Stimulated activated CD4-positive, alpha-beta T cell treated with anti-CD3 and anti-CD28 coated beads, Interleukin-4, amount 100 ng/mL, for 4 hours (primary cell): Measurements from ENCODE around the gene ZRANB2.

Source experiments
- DNase-seq, 2 experiments: peaks; one replicate each; pipeline ENCODE4 v3.0.0-alpha.2; 2020

Gene ZRANB2

DNA sequence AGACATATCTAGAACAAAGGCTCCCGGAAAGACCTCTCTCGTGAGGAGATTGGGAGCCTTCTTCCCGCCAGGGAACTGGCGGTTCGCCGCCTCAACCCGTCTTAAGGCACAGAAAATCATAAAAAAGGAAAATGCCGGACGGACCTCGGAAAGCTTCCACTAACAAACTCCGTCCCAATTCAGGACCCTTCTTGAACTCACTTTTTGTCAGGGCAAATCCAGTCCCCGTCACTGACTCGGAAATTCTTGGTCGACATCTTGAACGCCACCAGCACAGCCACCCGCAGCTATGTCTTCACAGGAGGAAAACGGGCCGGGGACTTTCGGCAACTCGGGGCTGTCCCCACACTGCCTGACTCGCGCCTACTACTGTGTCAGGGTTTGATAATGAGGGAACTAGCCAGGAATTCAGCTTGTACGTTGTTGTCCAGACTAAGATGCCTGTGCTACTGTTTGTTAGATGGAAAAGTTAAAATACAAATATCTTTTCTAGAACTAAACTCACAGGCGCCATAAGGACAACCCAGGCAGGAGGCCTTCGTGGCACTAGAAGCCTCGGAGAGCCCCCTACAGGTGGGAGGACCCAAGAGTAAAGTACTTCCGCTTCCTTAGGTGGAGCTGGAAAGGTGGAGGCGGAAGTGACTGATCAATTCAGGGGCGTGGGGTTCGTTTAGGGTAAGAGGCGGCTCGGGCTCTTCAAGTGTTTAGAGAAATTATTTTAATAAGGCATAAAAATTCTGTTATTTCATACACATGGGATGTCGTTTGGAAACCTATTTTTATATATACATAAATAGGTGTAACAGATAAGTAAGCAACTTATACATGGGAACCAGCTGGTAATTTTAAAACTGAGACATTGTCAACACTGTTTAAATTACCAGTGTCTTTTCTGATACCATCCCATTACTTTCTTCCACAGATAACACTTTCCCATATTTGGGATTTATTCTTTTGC is at the start of gene ZRANB2:
Gene ZRANB2 (minus strand): TSS at position 297 of the 958 bp plus-strand sequence. CDS start 40 bp downstream, at position 257.
- DNase-seq, result peak; percentile 83 to 91

DNA sequence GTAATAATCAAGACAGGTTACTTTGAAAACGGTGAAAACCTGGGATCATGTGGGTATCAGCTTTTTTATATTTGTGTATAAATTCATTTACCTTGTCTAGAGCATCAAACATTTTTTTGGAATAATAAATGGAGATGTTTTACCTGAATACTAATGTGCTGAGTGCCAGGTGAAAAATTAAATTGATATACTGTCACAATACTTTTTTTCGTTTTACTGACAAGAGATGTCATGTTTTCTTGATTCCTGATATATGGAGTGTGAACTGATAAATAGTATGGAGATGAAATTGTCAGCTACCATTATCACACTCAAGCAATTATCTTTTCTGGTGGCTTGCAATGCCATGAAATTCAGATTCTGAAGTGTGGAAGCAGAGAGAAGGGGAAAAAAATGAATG is 47.2 kb upstream of the ZRANB2 start:
- no peak for DNase-seq

DNA sequence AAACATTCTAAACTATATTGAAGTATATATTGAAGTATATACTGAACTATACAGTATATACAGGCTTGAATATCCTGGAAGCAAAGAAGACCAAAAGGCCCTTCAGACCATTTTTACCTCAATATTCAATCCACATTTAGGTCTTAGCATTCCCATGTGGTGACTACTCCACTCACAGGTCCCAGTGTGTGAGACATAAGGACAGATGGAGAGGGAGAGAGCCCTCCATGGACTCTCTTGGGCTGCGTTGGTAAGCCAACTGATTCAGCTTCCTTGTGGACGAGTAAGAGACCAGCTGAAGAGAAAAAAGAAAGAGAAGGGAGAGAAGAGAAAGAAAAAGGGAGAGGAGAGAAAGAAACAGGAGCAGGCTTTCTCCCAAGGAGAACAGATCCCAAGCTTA is 37.3 kb upstream of the ZRANB2 start:
- DNase-seq, result no peak

DNA sequence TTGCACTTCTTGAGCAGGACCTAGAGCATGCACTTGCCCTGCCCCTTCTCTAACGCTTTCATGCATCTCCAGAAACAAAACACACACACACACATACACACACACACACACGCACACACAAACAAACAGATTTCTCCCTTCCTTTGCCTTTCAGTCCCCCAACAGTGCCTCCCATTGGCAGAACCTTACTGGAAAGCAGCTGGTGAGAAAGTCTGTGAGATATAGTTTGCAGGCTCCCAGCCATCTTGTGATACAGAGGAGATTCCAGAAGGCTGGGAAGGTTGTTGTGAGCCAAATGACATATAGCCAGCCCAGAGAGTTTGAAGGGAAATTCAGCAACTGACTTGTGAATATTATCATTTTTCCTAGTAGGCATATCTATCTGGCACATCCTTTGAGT is 35.9 kb upstream of the ZRANB2 start:
- no peak for DNase-seq

DNA sequence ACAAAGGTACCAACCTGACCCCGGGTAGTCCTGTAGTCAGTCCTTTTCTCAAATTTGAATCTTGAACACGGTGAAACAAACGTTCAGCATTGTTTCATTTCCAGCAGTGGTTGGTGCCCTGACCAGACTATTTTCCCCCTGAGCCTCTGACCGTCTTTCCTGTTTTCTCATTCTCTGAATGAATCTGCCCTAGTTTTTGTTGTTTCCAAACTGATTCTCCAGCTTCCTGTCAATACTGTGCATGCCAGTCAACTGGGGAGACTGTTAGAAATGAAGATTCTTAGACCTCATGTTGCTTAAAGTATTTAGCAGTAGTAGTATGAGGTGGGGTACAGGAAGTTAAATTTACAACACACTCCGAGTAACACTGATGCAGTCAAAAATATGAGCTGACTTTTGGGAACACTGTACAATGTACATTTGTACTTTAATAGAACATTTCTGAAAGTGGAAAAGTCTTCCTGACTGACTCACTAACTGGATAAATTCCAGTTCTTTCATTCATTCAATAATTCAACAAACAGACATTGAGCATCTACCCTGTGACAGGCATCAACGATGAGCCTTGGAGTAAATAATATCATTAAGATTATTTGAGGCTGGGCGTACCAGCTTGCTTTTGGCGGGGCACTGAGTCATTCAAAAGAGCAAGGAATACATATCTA is 26.0 kb upstream of the ZRANB2 start:
- DNase-seq, result no peak

DNA sequence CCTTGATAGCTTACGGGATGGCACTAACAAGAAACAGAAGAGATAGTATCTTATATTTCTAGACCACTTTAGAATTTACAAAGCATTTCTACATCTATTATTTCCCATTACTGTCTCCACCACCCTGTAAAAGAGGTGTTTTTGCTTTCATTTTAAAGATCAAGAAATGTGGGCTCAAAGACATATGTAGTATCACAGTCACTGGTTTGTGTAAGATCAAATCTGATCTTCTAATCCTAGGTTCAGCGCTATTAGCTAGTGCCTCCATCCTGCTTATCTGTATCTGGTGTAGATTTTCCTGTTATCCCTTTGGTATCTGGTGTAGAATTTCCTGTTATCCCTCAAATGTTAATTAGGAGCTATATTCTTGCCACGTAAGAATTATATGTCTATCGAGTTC is 23.6 kb upstream of the ZRANB2 start:
- DNase-seq, result no peak

GRCh38 chr1:71101839-71102376 is 21.1 kb upstream of the ZRANB2 start:
- no peak for DNase-seq

DNA sequence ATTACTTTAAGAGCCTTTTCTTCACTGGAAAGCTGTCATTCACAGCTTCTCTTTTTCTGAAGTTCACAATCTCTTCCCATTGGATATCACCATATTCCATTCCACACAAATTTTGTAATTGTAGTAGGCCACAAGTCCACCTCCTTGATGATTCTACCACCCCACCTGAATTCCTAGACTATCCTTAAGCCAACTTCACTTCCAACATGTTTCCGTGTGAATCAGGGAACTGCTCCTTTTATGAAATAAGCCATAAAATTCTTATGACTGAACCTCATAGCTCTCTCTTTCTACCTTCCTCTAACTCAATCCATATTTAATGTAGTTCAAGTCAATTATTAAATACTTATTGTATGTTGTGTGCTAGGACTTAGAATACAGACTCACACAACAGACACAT is 16.6 kb upstream of the ZRANB2 start:
- DNase-seq, result no peak

DNA sequence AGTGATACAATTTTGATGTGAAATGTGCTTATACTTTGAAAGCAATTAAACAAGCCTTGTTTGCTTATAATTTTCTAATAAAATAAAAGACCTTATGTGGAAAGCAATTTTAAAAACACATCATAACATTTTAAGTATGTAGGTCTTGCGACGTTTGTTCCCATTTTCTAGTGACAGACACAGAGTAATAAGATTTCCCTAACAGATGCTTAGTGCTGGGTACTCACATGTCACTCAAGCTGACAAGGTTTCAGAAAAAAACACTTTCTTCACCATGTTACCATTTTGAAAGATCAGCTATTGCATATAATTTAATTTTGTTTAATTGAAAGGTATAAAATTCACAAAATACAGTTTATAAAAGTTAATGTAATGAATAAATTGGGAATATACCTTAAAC is 14.1 kb upstream of the ZRANB2 start:
- DNase-seq, result no peak

DNA sequence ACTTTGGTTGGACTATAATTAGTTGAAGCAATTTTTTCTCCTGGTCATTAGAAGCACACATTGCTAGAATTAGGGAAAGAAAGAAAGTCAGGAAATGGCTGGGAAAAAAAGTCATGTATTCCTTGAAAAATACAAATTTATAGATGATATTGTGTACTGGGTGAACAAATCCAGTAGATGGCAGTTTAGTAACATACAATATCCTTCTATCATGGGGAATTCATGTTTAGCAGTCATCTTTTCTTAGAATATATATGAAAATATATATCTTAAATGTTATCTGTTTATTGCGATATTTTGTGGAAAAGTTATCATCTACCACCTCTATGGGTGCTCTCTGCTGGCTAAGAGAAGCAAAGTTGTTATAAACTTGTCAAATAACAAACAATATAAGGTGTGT is 13.1 kb upstream of the ZRANB2 start:
- DNase-seq, result no peak

DNA sequence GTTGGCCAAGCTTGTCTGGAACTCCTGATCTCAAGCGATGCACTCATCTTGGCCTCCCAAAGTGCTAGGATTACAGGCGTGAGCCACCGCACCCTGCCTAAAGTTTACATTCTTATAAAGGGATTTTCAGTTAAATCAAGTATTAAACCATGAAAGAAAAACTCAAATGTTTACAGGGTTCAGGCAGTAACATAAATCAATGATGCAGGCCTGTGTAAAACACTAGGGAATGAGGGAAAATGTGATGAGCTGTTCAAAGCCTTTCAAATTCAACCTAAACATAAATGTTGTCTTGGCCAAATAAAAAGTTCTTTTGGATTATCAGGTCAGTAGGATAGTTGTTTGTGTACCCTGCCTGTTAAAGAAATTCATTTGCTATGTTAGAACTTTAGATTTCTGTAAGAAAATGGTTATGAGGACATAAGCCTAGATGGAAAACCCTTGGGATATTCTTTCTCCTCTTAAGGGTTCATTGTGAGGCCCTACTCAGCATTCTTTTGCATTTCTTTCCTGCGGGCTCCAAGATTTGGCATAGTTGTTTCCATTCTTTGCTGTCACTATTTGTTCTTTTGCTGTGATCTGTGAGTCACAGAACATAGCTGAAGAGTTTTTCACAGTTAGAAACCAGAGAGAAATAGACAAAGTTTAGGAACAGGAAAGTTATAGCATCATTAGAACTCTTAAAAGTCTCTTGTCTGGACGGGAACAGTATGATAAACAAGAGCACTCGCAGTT is 8.9 kb upstream of the ZRANB2 start:
- no peak for DNase-seq

DNA sequence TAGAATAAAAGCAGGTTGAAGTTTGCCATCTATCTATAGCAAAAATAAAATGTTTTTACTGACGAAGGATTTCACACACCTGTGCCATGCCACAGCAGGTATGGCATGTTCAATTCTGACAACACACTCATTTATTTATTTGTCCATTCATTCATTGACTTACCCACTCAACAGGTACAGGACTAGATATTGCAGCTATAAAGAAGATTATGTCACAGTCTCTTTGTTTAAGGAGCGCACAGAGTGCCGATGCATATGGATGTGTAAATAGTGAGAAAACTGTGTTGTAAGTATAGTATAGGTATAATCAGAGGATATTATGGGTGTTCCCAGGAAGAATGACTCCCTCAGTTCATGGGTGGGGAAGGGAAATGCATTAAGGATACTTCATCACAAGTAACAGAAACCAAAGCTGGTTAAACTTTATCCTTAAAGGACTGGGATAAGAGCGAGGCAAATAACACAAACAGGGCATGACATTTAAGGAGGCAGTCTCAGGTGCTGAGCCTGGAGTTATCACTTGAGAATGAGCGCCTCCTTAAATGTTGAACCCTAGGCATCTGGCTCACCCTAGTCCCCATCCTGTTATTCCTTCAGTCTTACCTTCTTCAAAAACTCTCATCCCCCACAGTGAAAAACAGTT is 7.9 kb upstream of the ZRANB2 start:
- no peak for DNase-seq

- no peak for DNase-seq
Observed at GRCh38 chr1:71087713-71088112, 6.9 kb upstream of the ZRANB2 start.

GRCh38 chr1:71087060-71087459 is 6.2 kb upstream of the ZRANB2 start:
- no peak for DNase-seq

DNA sequence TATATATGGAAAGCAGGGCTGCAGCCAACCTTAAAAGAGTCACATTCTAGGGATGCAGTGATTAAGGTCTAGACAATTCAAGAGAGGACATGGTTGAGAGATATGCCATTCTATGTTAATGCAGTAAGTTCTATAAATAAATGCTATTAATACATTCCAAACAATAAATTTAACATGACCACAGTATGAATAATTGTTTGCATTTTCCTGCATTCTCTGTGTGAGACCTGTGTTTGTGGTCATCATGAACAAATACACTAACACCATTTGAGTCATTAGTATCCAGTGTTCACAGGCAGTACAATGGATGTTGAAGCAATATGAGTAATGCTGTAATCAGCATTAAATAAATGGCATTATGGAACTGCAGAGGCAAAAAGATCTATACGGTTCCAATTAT is 5.5 kb upstream of the ZRANB2 start:
- DNase-seq, result no peak

- DNase-seq, result no peak
Observed at GRCh38 chr1:71083271-71083670, 2.4 kb upstream of the ZRANB2 start.

- DNase-seq, result peak in 1 of 2 experiments; percentile 3
Observed at GRCh38 chr1:71081697-71082080, 854 bp upstream of the ZRANB2 start.

GRCh38 chr1:71080230-71080738 is 551 bp downstream of the ZRANB2 start:
- peak; percentile 7 to 16 for DNase-seq

DNA sequence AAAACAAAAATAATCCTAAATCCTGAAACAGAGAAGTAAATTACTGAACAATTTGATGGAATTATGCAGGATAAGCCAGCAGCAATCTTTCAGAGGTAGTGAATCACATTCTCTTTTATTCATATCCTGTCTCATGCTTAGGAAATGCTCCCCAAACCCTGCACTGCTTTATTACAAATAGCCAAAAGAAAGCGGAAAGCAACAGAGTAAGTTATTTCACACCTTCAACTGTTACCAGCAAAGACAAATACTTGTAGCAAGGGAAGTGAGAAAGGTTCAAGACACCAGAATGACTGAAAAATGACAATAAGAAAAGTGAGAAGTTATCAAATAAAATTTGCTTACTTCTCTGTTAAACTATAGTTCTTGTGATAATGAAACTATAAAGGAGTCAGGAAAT is 6.2 kb downstream of the ZRANB2 start:
- no peak for DNase-seq

DNA sequence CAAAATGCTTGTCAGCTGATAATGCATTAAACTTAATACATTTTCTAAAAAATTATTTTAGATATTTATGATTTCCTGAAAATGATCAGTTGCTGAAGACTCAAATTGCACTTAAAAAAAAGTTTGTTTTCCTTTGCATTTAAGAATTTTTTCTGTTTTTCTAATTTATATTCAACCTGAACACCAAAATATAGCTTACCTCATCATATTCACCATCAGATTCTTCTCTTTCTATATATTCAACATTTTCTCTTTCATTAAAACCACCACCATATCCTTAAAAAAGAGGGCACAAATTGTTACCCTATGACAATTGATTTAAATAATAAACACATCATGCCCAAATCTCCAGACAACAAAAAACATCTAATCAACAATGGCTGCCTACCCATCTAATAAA is 8.6 kb downstream of the ZRANB2 start:
- no peak for DNase-seq

- DNase-seq, result no peak
Observed at GRCh38 chr1:71071720-71072119, 9.1 kb downstream of the ZRANB2 start.
